PC-3 (cell line): Measurements from ENCODE around the gene DHRS1. TPM values are rescaled to one million over a fixed set of nuclear protein-coding genes. Genes with fewer than 3 reads are reported as not detected.
A peak's percentile ranks its signal among the peaks of the same experiment; 100 is the strongest.

Experiments
- ATAC-seq: fragments of 200-7000 bp; cut with Tn5 transposase; 2 replicates; pipeline ENCODE4 v1.9.1; 2020; ENCODE audit warnings: mild to moderate bottlenecking, moderate library complexity
- BruUV-seq: library from RNA; stranded (reverse); fragments of 400-500 nt; replicated peaks from 2 replicates; lab custom pipeline; 2021; lab: Mats Ljungman, UMichigan
- CTCF ChIA-PET: fragments of 300-600 bp; sonication (Branson Sonifier 250); formaldehyde crosslinking; loops from one replicate; lab custom pipeline; 2022; ENCODE audit warnings: antibody characterized with exemption; lab: Charles Lee
- POLR2A ChIA-PET: fragments of 300-600 bp; sonication (Branson Sonifier 250); formaldehyde crosslinking; loops from one replicate; lab custom pipeline; 2022; ENCODE audit warnings: antibody characterized with exemption; ENCODE audit not compliant: unreplicated experiment; lab: Charles Lee
- DNase-seq: peaks from one replicate; pipeline ENCODE4 v3.0.0-alpha.2; 2015
- H2AFZ ChIP-seq: fragments of 300-600 bp; sonication (generic); 2 replicates; pipeline ENCODE4 v1.6.0; 2016; ENCODE audit warnings: antibody characterized with exemption, low read length
- H3F3A ChIP-seq: fragments of 300-600 bp; sonication (generic); one replicate; pipeline ENCODE4 v1.6.0; 2017; ENCODE audit warnings: antibody characterized with exemption, low read length, control low read depth, mild to moderate bottlenecking; ENCODE audit not compliant: unreplicated experiment
- H3K27ac ChIP-seq: fragments of 300-600 bp; sonication (generic); 2 replicates; pipeline ENCODE4 v1.5.1; 2016; ENCODE audit warnings: mild to moderate bottlenecking, low read length
- H3K27me3 ChIP-seq: fragments of 300-600 bp; sonication (generic); 2 replicates; pipeline ENCODE4 v1.6.1; 2016; ENCODE audit warnings: low read length, mixed read lengths
- H3K36me3 ChIP-seq: fragments of 300-600 bp; sonication (generic); 2 replicates; pipeline ENCODE4 v1.6.1; 2016; ENCODE audit warnings: low read depth, mixed run types, low read length, mixed read lengths
- H3K4me1 ChIP-seq: fragments of 300-600 bp; sonication (generic); 2 replicates; pipeline ENCODE4 v1.5.1; 2016; ENCODE audit warnings: low read length; ENCODE audit not compliant: insufficient read depth
- H3K4me2 ChIP-seq: fragments of 300-600 bp; sonication (generic); 2 replicates; pipeline ENCODE4 v1.6.0; 2016; ENCODE audit warnings: low read length
- H3K4me3 ChIP-seq: fragments of 300-600 bp; sonication (generic); 2 replicates; pipeline ENCODE4 v1.5.1; 2016; ENCODE audit warnings: mild to moderate bottlenecking, low read length, mixed read lengths
- H3K79me2 ChIP-seq: fragments of 300-600 bp; sonication (generic); 2 replicates; pipeline ENCODE4 v1.6.1; 2017; ENCODE audit warnings: low read length, mixed read lengths
- H3K9ac ChIP-seq: fragments of 300-600 bp; sonication (generic); 2 replicates; pipeline ENCODE4 v1.6.0; 2016; ENCODE audit warnings: mild to moderate bottlenecking, low read length
- H3K9me2 ChIP-seq: fragments of 300-600 bp; sonication (generic); replicated peaks from 2 replicates; pipeline ENCODE4 v1.6.1; 2016; ENCODE audit warnings: mixed run types, low read length, mixed read lengths
- H3K9me3 ChIP-seq: fragments of 300-600 bp; sonication (generic); 2 replicates; pipeline ENCODE4 v1.6.1; 2016; ENCODE audit warnings: low read length, mixed read lengths
- H4K20me1 ChIP-seq: fragments of 300-600 bp; sonication (generic); 2 replicates; pipeline ENCODE4 v1.6.1; 2016; ENCODE audit warnings: low read length, mixed read lengths
- CTCF ChIP-seq: fragments of 300-600 bp; sonication (generic); conservative IDR thresholded peaks from 2 replicates; pipeline ENCODE4 v1.5.1; 2017; ENCODE audit warnings: antibody characterized with exemption, low read depth, mild to moderate bottlenecking, low read length
- EZH2 ChIP-seq: fragments of 300-600 bp; sonication (generic); IDR thresholded peaks from one replicate; pipeline ENCODE4 v1.6.1; 2017; ENCODE audit warnings: antibody characterized with exemption, mild to moderate bottlenecking, low read length; ENCODE audit not compliant: unreplicated experiment
- EZH2phosphoT487 ChIP-seq: fragments of 300-600 bp; sonication (generic); IDR thresholded peaks from 2 replicates; pipeline ENCODE4 v1.6.1; 2018; ENCODE audit warnings: mild to moderate bottlenecking, antibody characterized with exemption, low read length, borderline replicate concordance
- intact Hi-C: fragments of 100-400 bp; cut with micrococcal nuclease; formaldehyde crosslinking; loops from 2 replicates; pipeline ENCODE4 v1.9.0; 2023
- total RNA-seq: library from RNA; depleted of rRNA; stranded (reverse); fragments of >200 nt; gene quantifications from 2 replicates; pipeline ENCODE4 v1.2.3, GENCODE V29; 2014

The DHRS1 gene
- total RNA-seq, 1 experiment from 2014 or later: 15.9 TPM

GRCh38 chr14:24317141-24317928 lies 17.8 kb upstream of the DHRS1 start:
- Histone ChIP-seq H3K36me3 (no peaks in the 10 kb centered on the region), H4K20me1 (no peaks in the 10 kb centered on the region), H3K9ac (no peak overlapping the region), H3K9me3 (no peaks in the 10 kb centered on the region), H3K27me3 (no peaks in the 10 kb centered on the region), H3K27ac (no peak overlapping the region), H3K9me2 (no peaks in the 10 kb centered on the region), H2AFZ (no peak overlapping the region), H3K4me1 (peaks cover 12% of the 10 kb centered on the region), H3K79me2 (no peaks in the 10 kb centered on the region), H3K4me3 (no peak overlapping the region), H3F3A (no peaks in the 10 kb centered on the region), H3K4me2 (peak overlapping the region; percentile 24; the same call in 1 of the 2 replicates)
- intact Hi-C loops: no loop called here
- ATAC-seq (peak; percentile 58), DNase-seq (peak; percentile 70)
- ChIA-PET CTCF (no interaction called here), POLR2A (no interaction called here)
- no peak for TF ChIP-seq EZH2
- TF ChIP-seq CTCF: no peak
- TF ChIP-seq EZH2phosphoT487: no peak
- no TSS peak for BruUV-seq

- Histone ChIP-seq H2AFZ (no peak overlapping the region), H3K4me3 (no peak overlapping the region), H3K9me3 (no peaks in the 10 kb centered on the region), H3K79me2 (no peaks in the 10 kb centered on the region), H3K9me2 (no peaks in the 10 kb centered on the region), H3K4me1 (peaks cover 12% of the 10 kb centered on the region), H3K9ac (no peak overlapping the region), H3K27me3 (no peaks in the 10 kb centered on the region), H3K36me3 (no peaks in the 10 kb centered on the region), H3K27ac (no peak overlapping the region), H3K4me2 (no peak overlapping the region), H4K20me1 (no peaks in the 10 kb centered on the region), H3F3A (no peaks in the 10 kb centered on the region)
- ChIA-PET POLR2A (no interaction called here), CTCF (no interaction called here)
- no peak for ATAC-seq
- no peak for DNase-seq
- TF ChIP-seq CTCF: no peak
- TF ChIP-seq EZH2: no peak
- TF ChIP-seq EZH2phosphoT487: no peak
- intact Hi-C loops: no loop called here
- BruUV-seq: no TSS peak
Observed at GRCh38 chr14:24316597-24316950, 17.0 kb upstream of the DHRS1 start.

GRCh38 chr14:24315807-24316596 lies 16.4 kb upstream of the DHRS1 start:
- Histone ChIP-seq H3K4me1 (peaks cover 12% of the 10 kb centered on the region), H3F3A (no peaks in the 10 kb centered on the region), H3K9ac (no peak overlapping the region), H3K4me2 (no peak overlapping the region), H3K27ac (no peak overlapping the region), H2AFZ (no peak overlapping the region), H3K27me3 (no peaks in the 10 kb centered on the region), H3K36me3 (no peaks in the 10 kb centered on the region), H3K9me2 (no peaks in the 10 kb centered on the region), H3K4me3 (no peak overlapping the region), H4K20me1 (no peaks in the 10 kb centered on the region), H3K9me3 (no peaks in the 10 kb centered on the region), H3K79me2 (no peaks in the 10 kb centered on the region)
- DNase-seq: no peak
- BruUV-seq: no TSS peak
- intact Hi-C loops: no loop called here
- TF ChIP-seq EZH2 (no peak), CTCF (no peak), EZH2phosphoT487 (no peak)
- peak; percentile 53 for ATAC-seq
- POLR2A ChIA-PET: no interaction called here
- CTCF ChIA-PET: no interaction called here
